Measurements from ENCODE around the gene IPMK.

Gene IPMK

DNA sequence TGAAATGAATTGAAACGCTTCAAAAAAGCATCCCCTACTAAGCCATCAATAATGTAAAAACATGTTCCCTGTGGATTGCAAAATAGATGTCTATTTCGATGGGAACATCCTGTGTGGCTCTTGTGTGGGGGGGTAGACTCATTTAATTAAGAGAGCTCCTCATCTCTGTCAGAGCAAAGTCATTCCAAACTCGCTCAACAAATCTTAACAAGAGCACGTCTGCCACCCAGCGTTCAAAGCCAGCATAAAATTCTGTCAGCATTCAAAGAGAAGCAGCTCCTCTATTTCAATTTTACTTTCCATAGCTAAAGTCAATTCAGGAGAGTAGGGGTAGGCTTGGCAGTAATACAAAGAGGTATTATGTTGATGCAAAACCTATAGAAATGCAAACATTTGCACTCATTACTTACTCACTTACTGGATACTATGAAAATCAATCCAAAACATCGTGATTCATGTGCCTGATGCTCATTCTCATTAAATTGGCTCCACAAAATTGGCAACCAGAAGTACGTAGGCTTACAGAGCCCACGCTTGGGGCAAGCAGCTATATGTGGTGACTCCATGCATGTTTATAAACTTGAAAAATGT, 114.9 kb downstream of the IPMK start:
- peak; percentile 16 for DNase-seq

DNA sequence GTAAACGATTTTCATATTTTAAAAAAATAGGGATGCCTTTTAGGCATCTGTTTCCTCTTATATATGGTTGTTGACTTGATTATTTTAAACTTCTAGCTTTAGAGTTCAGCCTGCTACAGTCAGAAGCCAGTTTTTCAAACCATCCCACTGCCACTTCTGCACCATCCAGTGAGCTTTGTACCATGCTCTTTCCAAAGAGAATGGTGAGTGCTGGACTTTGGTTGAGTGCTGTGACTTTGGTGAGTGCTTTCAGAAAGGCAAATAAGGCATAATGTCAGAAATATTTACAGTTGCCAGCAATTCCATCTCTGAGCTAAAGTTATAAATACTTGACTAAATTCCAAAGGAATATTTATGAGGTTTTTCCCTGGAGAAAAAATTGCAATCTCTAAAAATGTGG, 117.4 kb downstream of the IPMK start:
- no peak for DNase-seq

GRCh38 chr10:58143944-58144343, 123.8 kb downstream of the IPMK start:
- no peak for DNase-seq

All from NCI-H748 treated with DMSO at 0.1 percent for 48 hours (cell line).